GM18951 (cell line): ENCODE data around the gene SNAPC4.
A peak's percentile ranks its signal among the peaks of the same experiment; 100 is the strongest.

ENCODE experiments used
- POLR2A ChIP-seq: IDR thresholded peaks from 4 replicates; pipeline ENCODE4 v1.6.1; 2011; ENCODE audit warnings: mild to moderate bottlenecking; ENCODE audit not compliant: insufficient read length, insufficient read depth; ENCODE audit errors: extremely low read depth
- in situ Hi-C: fragments of 300-500 bp; cut with MboI; formaldehyde crosslinking; loops from one replicate; pipeline ENCODE4 v1.12.0; 2022; ENCODE audit warnings: low sequenced_read_pairs, mixed read lengths, inconsistent platforms; ENCODE audit not compliant: unreplicated experiment

Gene SNAPC4

GRCh38 chr9:136438548-136439480 is 38.8 kb upstream of the SNAPC4 start:
- TF ChIP-seq POLR2A, result peak; percentile 52
- in situ Hi-C loops, result no loop called here

GRCh38 chr9:136437839-136438547 is 38.0 kb upstream of the SNAPC4 start:
- no peak for TF ChIP-seq POLR2A
- in situ Hi-C loops, result no loop called here

- in situ Hi-C loops, result no loop called here
- no peak for TF ChIP-seq POLR2A
Observed at GRCh38 chr9:136437430-136437829, 37.5 kb upstream of the SNAPC4 start.

GRCh38 chr9:136436055-136436634 is 36.2 kb upstream of the SNAPC4 start:
- in situ Hi-C loops, result no loop called here
- TF ChIP-seq POLR2A, result no peak

GRCh38 chr9:136434580-136435169 is 34.7 kb upstream of the SNAPC4 start:
- no peak for TF ChIP-seq POLR2A
- in situ Hi-C loops, result no loop called here

GRCh38 chr9:136433849-136434579 is 34.0 kb upstream of the SNAPC4 start:
- in situ Hi-C loops, result no loop called here
- TF ChIP-seq POLR2A, result no peak

- in situ Hi-C loops, result no loop called here
- TF ChIP-seq POLR2A, result no peak
Observed at GRCh38 chr9:136433043-136433715, 33.2 kb upstream of the SNAPC4 start.

- in situ Hi-C loops, result no loop called here
- TF ChIP-seq POLR2A, result no peak
Observed at GRCh38 chr9:136432591-136432990, 32.6 kb upstream of the SNAPC4 start.

GRCh38 chr9:136431782-136432350 is 31.9 kb upstream of the SNAPC4 start:
- no peak for TF ChIP-seq POLR2A
- in situ Hi-C loops, result no loop called here

- in situ Hi-C loops, result no loop called here
Observed at GRCh38 chr9:136430588-136431234, 30.7 kb upstream of the SNAPC4 start.

More at GRCh38 chr9:136430588-136431234, 30.7 kb upstream of the SNAPC4 start:
- TF ChIP-seq POLR2A, result no peak
